GM23338 (cell line): ENCODE results near the gene CGB1. TPM values are rescaled to one million over a fixed set of nuclear protein-coding genes. Genes with fewer than 3 reads are reported as not detected.

Experiments
- ATAC-seq: fragments of 200-7000 bp; cut with Tn5 transposase; 3 replicates; pipeline ENCODE4 v1.9.1; 2020
- DNase-seq: peaks from one replicate; pipeline ENCODE4 v3.0.0-alpha.2; 2015; ENCODE audit warnings: low spot score
- H2AFZ ChIP-seq: fragments of 200-600 bp; sonication (generic); 2 replicates; pipeline ENCODE4 v1.8.0; 2016; ENCODE audit warnings: antibody characterized with exemption, mild to moderate bottlenecking, moderate library complexity
- H3F3A ChIP-seq: fragments of 200-600 bp; sonication (generic); replicated peaks from 2 replicates; pipeline ENCODE4 v1.8.0; 2017; ENCODE audit warnings: antibody characterized with exemption, mixed run types, low read depth
- H3K27ac ChIP-seq: fragments of 200-600 bp; sonication (generic); 2 replicates; pipeline ENCODE4 v1.6.1; 2016; ENCODE audit warnings: low read depth
- H3K27me3 ChIP-seq: fragments of 200-600 bp; sonication (generic); 2 replicates; pipeline ENCODE4 v1.8.0; 2016; ENCODE audit warnings: mild to moderate bottlenecking, mixed run types, moderate library complexity; ENCODE audit not compliant: insufficient read depth
- H3K36me3 ChIP-seq: fragments of 200-600 bp; sonication (generic); 2 replicates; pipeline ENCODE4 v1.8.0; 2016; ENCODE audit warnings: mild to moderate bottlenecking; ENCODE audit not compliant: insufficient read depth
- H3K4me1 ChIP-seq: fragments of 200-600 bp; sonication (generic); 2 replicates; pipeline ENCODE4 v1.8.0; 2016; ENCODE audit warnings: mild to moderate bottlenecking, moderate library complexity; ENCODE audit not compliant: insufficient read depth
- H3K4me2 ChIP-seq: fragments of 200-600 bp; sonication (generic); 2 replicates; pipeline ENCODE4 v1.7.1; 2017; ENCODE audit warnings: mixed run types
- H3K4me3 ChIP-seq: fragments of 200-600 bp; sonication (generic); 2 replicates; pipeline ENCODE4 v1.6.1; 2016; ENCODE audit warnings: mixed run types
- H3K79me2 ChIP-seq: fragments of 200-600 bp; sonication (generic); replicated peaks from 2 replicates; pipeline ENCODE4 v1.8.0; 2017; ENCODE audit warnings: mild to moderate bottlenecking; ENCODE audit not compliant: insufficient read depth
- H3K9me2 ChIP-seq: fragments of 200-600 bp; sonication (generic); 2 replicates; pipeline ENCODE4 v1.8.0; 2017; ENCODE audit not compliant: insufficient read depth
- H4K20me1 ChIP-seq: fragments of 200-600 bp; sonication (generic); replicated peaks from 2 replicates; pipeline ENCODE4 v1.8.0; 2017; ENCODE audit warnings: mild to moderate bottlenecking; ENCODE audit not compliant: insufficient read depth
- H3K27ac Mint-ChIP-seq: 2 replicates; pipeline ENCODE4 v1.8.0; 2020; ENCODE audit warnings: inconsistent platforms, mild to moderate bottlenecking, moderate library complexity, mixed read lengths
- H3K27me3 Mint-ChIP-seq: 3 replicates; pipeline ENCODE4 v1.8.0; 2022; ENCODE audit warnings: low read depth, mild to moderate bottlenecking, moderate library complexity, mixed read lengths, inconsistent platforms; ENCODE audit not compliant: insufficient read depth, poor library complexity
- H3K36me3 Mint-ChIP-seq: 3 replicates; pipeline ENCODE4 v1.8.0; 2021; ENCODE audit warnings: low read depth, mild to moderate bottlenecking, inconsistent platforms, moderate library complexity, mixed read lengths
- H3K4me1 Mint-ChIP-seq: 3 replicates; pipeline ENCODE4 v1.8.0; 2020; ENCODE audit warnings: mild to moderate bottlenecking, inconsistent platforms, mixed read lengths
- H3K4me3 Mint-ChIP-seq: 3 replicates; pipeline ENCODE4 v1.8.0; 2021; ENCODE audit warnings: moderate library complexity, mild to moderate bottlenecking, inconsistent platforms, mixed read lengths
- H3K9me3 Mint-ChIP-seq: 3 replicates; pipeline ENCODE4 v1.8.0; 2020; ENCODE audit warnings: moderate library complexity, mild to moderate bottlenecking, inconsistent platforms, mixed read lengths
- CTCF ChIP-seq, 2 experiments: fragments of 200-600 bp in 1 of 2; sonication (generic) in 1 of 2; conservative IDR thresholded peaks; 2 replicates each; pipeline versions ENCODE4 v1.5.1 to v1.6.1; 2016 to 2017; ENCODE audit warnings: antibody characterized with exemption in 2 of 2, low read depth in 2 of 2, mild to moderate bottlenecking in 2 of 2, moderate library complexity in 1 of 2
- ETS1 ChIP-seq: IDR thresholded peaks from 2 replicates; pipeline ENCODE4 v1.6.1; 2016; ENCODE audit warnings: antibody characterized with exemption
- EZH2phosphoT487 ChIP-seq: fragments of 200-600 bp; sonication (generic); IDR thresholded peaks from one replicate; pipeline ENCODE4 v1.8.1; 2018; ENCODE audit warnings: antibody characterized with exemption; ENCODE audit not compliant: unreplicated experiment
- JUNB ChIP-seq: IDR thresholded peaks from one replicate; pipeline ENCODE4 v1.6.1; 2016; ENCODE audit warnings: antibody characterized with exemption; ENCODE audit not compliant: unreplicated experiment
- NANOG ChIP-seq: IDR thresholded peaks from 2 replicates; pipeline ENCODE4 v1.6.1; 2016; ENCODE audit warnings: antibody characterized with exemption, borderline replicate concordance
- ZNF331 ChIP-seq: fragments of 250-450 bp; sonication (Bioruptor Pico); IDR thresholded peaks from 2 replicates; pipeline ENCODE4 v1.5.0; 2020; ENCODE audit warnings: low read depth, mild to moderate bottlenecking, moderate library complexity
- ZNF462 ChIP-seq: fragments of 250-450 bp; sonication (Bioruptor Pico); IDR thresholded peaks from 2 replicates; pipeline ENCODE4 v1.5.0; 2020; ENCODE audit warnings: mild to moderate bottlenecking, moderate library complexity
- polyA plus RNA-seq: library from polyadenylated mRNA; unstranded; fragments of >200 nt; fragmentation: Nextera tagmentation; extraction: Ambion mirVana; gene quantifications from 2 replicates; pipeline ENCODE4 v1.2.1, GENCODE V29; 2016
- total RNA-seq: library from RNA; depleted of rRNA; stranded (reverse); fragments of >200 nt; shearing (Covaris generic); gene quantifications from 2 replicates; pipeline ENCODE4 v1.2.3, GENCODE V29; 2014

Gene CGB1
- total and polyA plus RNA-seq, 2 experiments from 2014 or later, result 0.52 TPM; not detected in 1

- TF ChIP-seq ZNF462 (no peak), NANOG (no peak), JUNB (no peak)
Measured at GRCh38 chr19:49061445-49061844, 24.8 kb upstream of the CGB1 start (continued).

GRCh38 chr19:49061000-49061399 lies 24.3 kb upstream of the CGB1 start:
- Histone ChIP-seq H3K4me2 (no peak overlapping the region), H2AFZ (no peak overlapping the region), H3K4me1 (peaks cover 31% of the 10 kb centered on the region), H4K20me1 (no peaks in the 10 kb centered on the region), H3K27ac (no peak overlapping the region), H3K4me3 (no peak overlapping the region), H3K27me3 (peaks cover 60% of the 10 kb centered on the region), H3K79me2 (no peaks in the 10 kb centered on the region), H3K36me3 (no peaks in the 10 kb centered on the region), H3K9me2 (no peaks in the 10 kb centered on the region), H3F3A (no peaks in the 10 kb centered on the region)
- peaks cover 41% of the 10 kb centered on the region for H3K27me3 Mint-ChIP-seq
- no peak for ATAC-seq
- H3K4me3 Mint-ChIP-seq, result no peak overlapping the region
- H3K9me3 Mint-ChIP-seq, result no peaks in the 10 kb centered on the region; the same call in 2 of the 3 replicates
- no peak for DNase-seq
- H3K4me1 Mint-ChIP-seq, result peaks cover 31% of the 10 kb centered on the region
- H3K27ac Mint-ChIP-seq, result no peak overlapping the region
- H3K36me3 Mint-ChIP-seq, result no peaks in the 10 kb centered on the region
- TF ChIP-seq ETS1 (no peak), ZNF331 (no peak), ZNF462 (no peak), JUNB (no peak), EZH2phosphoT487 (no peak), CTCF (conservative IDR thresholded peaks at IDR 0.05; ENCODE audit: low read depth in 2 of 2) (no peak)
